ENCODE results near the gene RNF10. TPM values are rescaled to one million over a fixed set of nuclear protein-coding genes. Genes with fewer than 3 reads are reported as not detected.

The RNF10 gene
- total RNA-seq (2022; extraction: Qiagen RNA extraction; ENCODE audit: low read depth) = 99.9 to 108 TPM (median 101 TPM) in 5 replicates

GRCh38 chr12:120534203-120534702 lies at the start of gene RNF10:
Gene RNF10 (plus strand): TSS chr12:120534356. CDS start chr12:120534812, 456 bp downstream.

GRCh38 chr12:120495731-120496412 lies 38.3 kb upstream of the RNF10 start, which contains the start of gene DYNLL1:
Gene DYNLL1 (plus strand): TSS chr12:120496113. CDS start chr12:120496422, 309 bp downstream.

GRCh38 chr12:120528861-120529525 lies 5.2 kb upstream of the RNF10 start, which contains the start of gene COQ5:
Gene COQ5 (minus strand): TSS chr12:120529158. CDS start chr12:120529141, 17 bp downstream.

GRCh38 chr12:120580787-120581723 lies 46.9 kb downstream of the RNF10 start, which contains the start of gene POP5:
Gene POP5 (minus strand): TSS chr12:120581402. CDS start chr12:120581362, 40 bp downstream.

Other genes with a start within 250 kb of the RNF10 start
- not detected in 5 replicates for gene RNU4-2, start 242.5 kb upstream of the RNF10 start, total RNA-seq (2022; extraction: Qiagen RNA extraction; ENCODE audit: low read depth)
- not detected in 5 replicates for gene RNU4-1, start 241.1 kb upstream of the RNF10 start, total RNA-seq (2022; extraction: Qiagen RNA extraction; ENCODE audit: low read depth)
- 0.66 to 1.6 TPM (median 0.98 TPM) in 5 replicates for gene SIRT4, start 232.0 kb upstream of the RNF10 start, total RNA-seq (2022; extraction: Qiagen RNA extraction; ENCODE audit: low read depth)
- gene PLA2G1B, start 206.6 kb upstream of the RNF10 start, total RNA-seq (2022; extraction: Qiagen RNA extraction; ENCODE audit: low read depth) = not detected in 5 replicates
- gene MSI1, start 165.2 kb upstream of the RNF10 start, total RNA-seq (2022; extraction: Qiagen RNA extraction; ENCODE audit: low read depth) = 0.50 to 1.4 TPM (median 1.2 TPM) in 5 replicates
- gene COX6A1, start 96.2 kb upstream of the RNF10 start, total RNA-seq (2022; extraction: Qiagen RNA extraction; ENCODE audit: low read depth) = 658 to 856 TPM (median 772 TPM) in 5 replicates
- gene TRIAP1, start 88.0 kb upstream of the RNF10 start, total RNA-seq (2022; extraction: Qiagen RNA extraction; ENCODE audit: low read depth) = 64.1 to 93.0 TPM (median 72.4 TPM) in 5 replicates
- 19.4 to 26.1 TPM (median 24.1 TPM) in 5 replicates for gene GATC, start 87.9 kb upstream of the RNF10 start, total RNA-seq (2022; extraction: Qiagen RNA extraction; ENCODE audit: low read depth)
- 197 to 241 TPM (median 226 TPM) in 5 replicates for gene SRSF9, start 64.6 kb upstream of the RNF10 start, total RNA-seq (2022; extraction: Qiagen RNA extraction; ENCODE audit: low read depth)
- 592 to 753 TPM (median 641 TPM) in 5 replicates for gene DYNLL1, start 38.2 kb upstream of the RNF10 start, total RNA-seq (2022; extraction: Qiagen RNA extraction; ENCODE audit: low read depth)
- 24.4 to 30.2 TPM (median 25.9 TPM) in 5 replicates for gene COQ5, start 5.2 kb upstream of the RNF10 start, total RNA-seq (2022; extraction: Qiagen RNA extraction; ENCODE audit: low read depth)
- 44.5 to 57.8 TPM (median 51.4 TPM) in 5 replicates for gene POP5, start 47.0 kb downstream of the RNF10 start, total RNA-seq (2022; extraction: Qiagen RNA extraction; ENCODE audit: low read depth)
- 0.22 to 0.57 TPM (median 0.27 TPM) in 4 of 5 replicates, not detected in the other for gene CABP1, start 106.3 kb downstream of the RNF10 start, total RNA-seq (2022; extraction: Qiagen RNA extraction; ENCODE audit: low read depth)
- 80.1 to 125 TPM (median 93.4 TPM) in 5 replicates for gene MLEC, start 152.8 kb downstream of the RNF10 start, total RNA-seq (2022; extraction: Qiagen RNA extraction; ENCODE audit: low read depth)
- gene UNC119B, start 176.1 kb downstream of the RNF10 start, total RNA-seq (2022; extraction: Qiagen RNA extraction; ENCODE audit: low read depth) = 22.6 to 30.1 TPM (median 26.6 TPM) in 5 replicates
- 5.8 to 12.0 TPM (median 9.9 TPM) in 5 replicates for gene ACADS, start 191.5 kb downstream of the RNF10 start, total RNA-seq (2022; extraction: Qiagen RNA extraction; ENCODE audit: low read depth)